Fibroblast of the aortic adventitia (primary cell): Measurements from ENCODE around the gene HGS. TPM values are rescaled to one million over a fixed set of nuclear protein-coding genes. Genes with fewer than 3 reads are reported as not detected.

ENCODE experiments used
- DNase-seq: peaks from one replicate; pipeline ENCODE4 v3.0.0-alpha.2; 2010; ENCODE audit warnings: low read depth
- H3K4me3 ChIP-seq: 2 replicates; pipeline ENCODE4 v1.5.1; 2011; ENCODE audit warnings: low read depth, mild to moderate bottlenecking, control low read depth, low read length, moderate library complexity
- CTCF ChIP-seq: IDR thresholded peaks from 2 replicates; pipeline ENCODE4 v1.5.1; 2011; ENCODE audit warnings: mild to moderate bottlenecking, low read length, control low read depth, inconsistent platforms; ENCODE audit not compliant: insufficient read depth
- total RNA-seq: library from RNA; depleted of rRNA; stranded (reverse); fragments of >200 nt; gene quantifications from 2 replicates; pipeline ENCODE4 v1.2.3, GENCODE V29; 2012; ENCODE audit warnings: low replicate concordance

HGS gene
- total RNA-seq, 1 donor, result 94.7 TPM

GRCh38 chr17:81641825-81642489 lies 41.9 kb upstream of the HGS start:
- TF ChIP-seq CTCF, result no peak
- DNase-seq, result peak; percentile 49
- no peak overlapping the region for H3K4me3 ChIP-seq

- no peak overlapping the region for H3K4me3 ChIP-seq
- no peak for TF ChIP-seq CTCF
- no peak for DNase-seq
Measured at GRCh38 chr17:81644496-81644895, 39.3 kb upstream of the HGS start.

GRCh38 chr17:81644976-81645952 lies 38.5 kb upstream of the HGS start:
- TF ChIP-seq CTCF, result no peak
- no peak overlapping the region for H3K4me3 ChIP-seq
- DNase-seq, result no peak

GRCh38 chr17:81646869-81647600 lies 36.8 kb upstream of the HGS start:
- no peak for DNase-seq
- no peak for TF ChIP-seq CTCF
- no peak overlapping the region for H3K4me3 ChIP-seq

- H3K4me3 ChIP-seq, result no peak overlapping the region
- no peak for TF ChIP-seq CTCF
- DNase-seq, result no peak
Measured at GRCh38 chr17:81647640-81648012, 36.2 kb upstream of the HGS start.

GRCh38 chr17:81648013-81648706 lies 35.7 kb upstream of the HGS start:
- DNase-seq, result no peak
- no peak for TF ChIP-seq CTCF
- H3K4me3 ChIP-seq, result no peak overlapping the region
